Measurements from ENCODE around the gene TACR1. TPM values are rescaled to one million over a fixed set of nuclear protein-coding genes. Genes with fewer than 3 reads are reported as not detected.

The TACR1 gene
- total and polyA plus RNA-seq, 2 of the 8 experiments (the other 6 are each of a cell fraction or from before 2014, with no cell fraction given): 0.09 to 0.37 TPM

DNA sequence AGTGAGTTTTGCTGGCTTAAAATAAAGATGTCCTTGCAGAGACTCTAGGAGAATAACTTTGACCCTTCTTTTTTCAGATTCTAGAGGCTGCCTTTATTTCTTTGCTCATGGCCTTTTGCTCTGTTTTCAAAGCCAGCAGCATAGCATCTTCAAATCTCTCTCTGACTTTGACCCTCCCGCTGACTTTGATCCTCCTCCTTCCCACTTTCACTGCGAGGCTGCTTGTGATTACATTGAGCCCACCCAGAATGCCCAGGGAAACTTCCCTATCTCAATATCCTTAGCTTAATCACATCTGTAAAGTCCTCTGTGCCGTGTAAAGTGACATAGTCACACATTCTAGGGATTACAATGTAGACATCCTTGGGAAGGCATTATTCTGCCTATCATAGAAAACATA lies 23.9 kb downstream of the TACR1 start:
- TF ChIP-seq KDM4A (IDR thresholded peaks at IDR 0.05; ENCODE audit: low read depth, low read length, severe bottlenecking) (no peak), GABPA (IDR thresholded peaks at IDR 0.05; ENCODE audit: borderline replicate concordance, insufficient read depth, low read length) (no peak), SP2 (IDR thresholded peaks at IDR 0.05; ENCODE audit: low read length) (no peak), POLR2AphosphoS5 (IDR thresholded peaks at IDR 0.05; ENCODE audit: low read depth, low read length) (no peak), FOSL1 (IDR thresholded peaks at IDR 0.05; ENCODE audit: insufficient read depth, low read depth, low read length) (no peak), CBX5 (IDR thresholded peaks at IDR 0.05; ENCODE audit: low read depth, low read length) (no peak)
- Histone ChIP-seq H2BK12ac (ENCODE audit: low read depth, low read length) (no peak overlapping the region), H3K79me2 (ENCODE audit: control insufficient read depth in 1 of 2, insufficient read depth in 2 of 2, low read length in 2 of 2) (no peaks in the 10 kb centered on the region), H3K18ac (ENCODE audit: extremely low read depth, low read length) (no peak overlapping the region), H4K5ac (ENCODE audit: insufficient read length, low read depth, low read length) (no peak overlapping the region), H3K23ac (ENCODE audit: insufficient read length) (no peak overlapping the region), H4K8ac (ENCODE audit: extremely low read depth, insufficient read depth, low read length) (no peak overlapping the region), H3K27me3 (replicated peaks in 1 of 4; ENCODE audit: control insufficient read depth in 3 of 4, extremely low read depth in 1 of 4, insufficient read depth in 3 of 4, low read length in 3 of 4) (no peaks in the 10 kb centered on the region), H3K79me1 (ENCODE audit: low read depth, low read length) (no peaks in the 10 kb centered on the region), H3K4me2 (ENCODE audit: insufficient read depth in 1 of 2, low read depth in 2 of 2, low read length in 2 of 2) (no peak overlapping the region), H3K27ac (ENCODE audit: low read depth, low read length) (no peak overlapping the region), H2AFZ (ENCODE audit: low read length) (no peak overlapping the region), H2BK120ac (replicated peaks; ENCODE audit: low read depth, low read length) (no peak overlapping the region), H3K36me3 (ENCODE audit: control insufficient read depth in 2 of 4, insufficient read depth in 4 of 4, low read length in 3 of 4) (no peaks in the 10 kb centered on the region), H3K9ac (replicated peaks in 1 of 4; ENCODE audit: extremely low read depth in 1 of 4, low read depth in 3 of 4, low read length in 3 of 4) (no peak overlapping the region), H3K4me3 (ENCODE audit: extremely low read depth in 1 of 4, insufficient read depth in 2 of 4, low read depth in 3 of 4, low read length in 4 of 4) (no peak overlapping the region), H3K56ac (replicated peaks; ENCODE audit: insufficient read length, low read depth, low read length) (no peak overlapping the region), H3K9me3 (ENCODE audit: insufficient read depth in 2 of 2, low read depth in 1 of 2, low read length in 1 of 2) (no peaks in the 10 kb centered on the region), H4K91ac (replicated peaks; ENCODE audit: insufficient read length, low read length) (no peak overlapping the region), H4K20me1 (replicated peaks in 1 of 2; ENCODE audit: control insufficient read depth in 1 of 2, insufficient read depth in 2 of 2, low read length in 2 of 2) (no peaks in the 10 kb centered on the region), H3K14ac (ENCODE audit: insufficient read length) (no peak overlapping the region), H3K4ac (replicated peaks; ENCODE audit: insufficient read length, low read depth, low read length) (no peak overlapping the region), H2BK15ac (ENCODE audit: low read length) (no peak overlapping the region), H2BK5ac (ENCODE audit: low read depth, low read length) (no peak overlapping the region), H3K23me2 (ENCODE audit: low read depth, low read length) (peaks cover 5% of the 10 kb centered on the region; the same call in 1 of the 2 replicates), H3K4me1 (replicated peaks in 1 of 4; ENCODE audit: control insufficient read depth in 3 of 4, insufficient read depth in 4 of 4, low read length in 3 of 4) (peaks cover 1 to 15% (median 5%) of the 10 kb centered on the region in 4 experiments; a peak in 4 of 7 replicates), H2AK5ac (ENCODE audit: low read depth, low read length) (no peak overlapping the region), H2BK20ac (ENCODE audit: low read length) (no peak overlapping the region)
- ChIA-PET POLR2A (ENCODE audit: partially characterized antibody) (interaction anchor here (0.6 kb wide), 1 partner anchor 168 kb away, joined by 4 read pairs; no protein-coding TSS in a partner anchor), CTCF (ENCODE audit: partially characterized antibody) (interaction anchor here (1.1 kb wide), 1 partner anchor 453 kb away, joined by 3 read pairs; no protein-coding TSS in a partner anchor)
- DNase-seq (ENCODE audit: low read depth in 1 of 2, low spot score in 2 of 2) (no peak), FAIRE-seq (no peak)
- WGBS, 2 experiments (ENCODE audit: extremely low coverage in 1 of 2, insufficient coverage in 1 of 2, insufficient read length in 1 of 2, insufficient replicate concordance in 2 of 2, low coverage in 1 of 2, low lambda C conversion rate in 2 of 2, missing lambda C conversion rate in 1 of 2): 53% methylated on average over 3 of the region's 3 CpGs; no CpG with 5 or more reads in 1 of the 2 experiments

Measured in H1 (cell line).